ENCODE data around the gene CLEC1B. TPM values are rescaled to one million over a fixed set of nuclear protein-coding genes. Genes with fewer than 3 reads are reported as not detected.
"Not testable (repeated sequence)": the region's sequence is repeated elsewhere in the genome, so short reads cannot be mapped to it uniquely, and the experiment has no call there.

The CLEC1B gene
- total RNA-seq, 2 donors from 2014 or later = not detected

DNA sequence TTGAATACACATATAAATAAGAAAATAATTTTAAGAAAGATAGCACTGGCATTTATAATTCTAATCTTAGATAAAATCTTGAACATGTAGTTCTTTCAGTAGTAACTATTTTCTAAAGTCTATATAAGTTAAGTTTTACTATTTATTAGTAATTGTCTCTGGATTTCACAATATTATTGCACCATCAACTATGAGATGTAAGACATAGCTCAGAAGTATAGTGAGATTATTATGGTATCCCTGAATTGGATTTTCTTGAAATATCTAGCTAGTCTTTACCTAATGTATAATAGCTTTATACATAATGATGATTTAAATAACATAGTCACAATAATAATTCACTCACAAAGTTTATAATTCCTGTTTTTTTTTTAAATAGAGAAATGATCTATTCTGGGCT, 21.0 kb downstream of the CLEC1B start:
- intact Hi-C loops (cut with DNase I) = no loop called here
- DNase-seq (ENCODE audit: low spot score) = no peak

DNA sequence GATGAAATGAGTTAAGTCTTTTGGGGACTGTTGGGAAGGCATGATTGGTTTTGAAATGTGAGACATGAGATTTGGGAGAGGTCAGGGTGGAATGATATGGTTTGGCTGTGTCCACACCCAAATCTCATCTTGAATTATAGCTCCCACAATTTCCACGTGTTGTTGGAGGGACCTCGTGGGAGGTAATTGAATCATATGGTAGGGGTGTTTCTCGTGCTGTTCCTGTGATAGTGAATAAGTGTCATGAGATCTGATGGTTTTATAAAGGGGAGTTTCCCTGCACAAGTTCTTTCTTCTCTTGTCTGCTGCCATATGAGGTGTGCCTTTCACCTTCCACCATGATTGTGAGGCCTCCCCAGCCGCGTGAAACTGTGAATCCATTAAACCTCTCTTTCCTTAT, 22.3 kb downstream of the CLEC1B start:
- intact Hi-C loops (cut with DNase I); DNase-seq (ENCODE audit: low spot score): not testable (repeated sequence)

DNA sequence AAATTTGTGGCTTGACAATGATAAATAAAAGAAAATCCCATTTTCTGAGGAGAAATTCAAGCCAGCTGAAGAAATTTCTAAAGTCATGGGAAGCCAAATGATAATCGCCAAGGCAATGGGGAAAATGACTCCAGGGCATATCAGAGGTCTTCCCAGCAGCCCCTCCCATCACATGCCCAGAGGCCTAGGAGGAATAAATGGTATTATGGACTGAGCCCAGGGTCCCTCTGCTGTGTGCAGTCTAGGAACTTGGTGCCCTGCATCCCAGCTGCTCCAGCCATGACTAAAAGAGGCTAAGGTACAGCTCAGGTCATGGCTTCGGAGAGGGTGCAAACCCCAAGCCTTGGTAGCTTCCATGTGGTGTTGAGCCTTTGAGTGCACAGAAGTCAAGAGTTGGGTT, 23.3 kb downstream of the CLEC1B start:
- intact Hi-C loops (cut with DNase I) = no loop called here
- DNase-seq (ENCODE audit: low spot score) = no peak

DNA sequence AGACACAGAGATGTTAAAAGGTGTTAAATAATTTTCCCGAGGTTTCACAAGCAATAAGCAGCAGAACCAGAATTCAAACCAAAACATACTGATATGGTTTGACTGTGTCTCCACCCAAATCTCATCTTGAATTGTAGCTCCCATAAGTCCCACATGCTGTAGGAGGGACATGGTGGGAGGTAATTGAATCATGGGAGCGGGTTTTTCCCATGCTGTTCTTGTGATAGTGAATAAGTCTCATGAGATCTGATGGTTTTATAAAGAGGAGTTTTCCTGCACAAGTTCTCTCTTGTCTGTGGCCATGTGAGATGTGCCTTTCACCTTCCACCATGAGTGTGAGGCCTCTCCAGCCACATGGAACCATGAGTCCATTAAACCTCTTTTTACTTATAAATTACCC, 24.2 kb downstream of the CLEC1B start:
- intact Hi-C loops (cut with DNase I); DNase-seq (ENCODE audit: low spot score): not testable (repeated sequence)

DNA sequence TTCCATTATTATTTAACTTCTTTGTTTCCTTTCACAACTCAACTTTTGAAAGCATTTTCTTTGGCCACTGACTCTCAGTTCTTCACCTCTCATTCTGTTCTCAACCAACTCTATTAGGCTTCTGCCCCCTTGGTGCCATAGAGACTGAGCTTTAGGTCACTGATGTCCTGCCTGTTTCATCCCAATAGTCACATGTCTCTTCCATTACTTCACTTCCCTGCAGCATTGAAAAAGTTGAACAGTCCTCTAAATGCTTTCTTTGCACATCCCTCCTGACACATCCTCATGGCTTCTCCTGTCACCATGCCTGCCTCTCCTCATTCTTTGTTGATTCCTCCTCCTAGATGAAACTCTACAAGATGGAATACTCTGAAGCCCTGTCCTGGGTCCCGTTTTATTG, 25.0 kb downstream of the CLEC1B start:
- DNase-seq (ENCODE audit: low spot score) = no peak
- intact Hi-C loops (cut with DNase I) = no loop called here

DNA sequence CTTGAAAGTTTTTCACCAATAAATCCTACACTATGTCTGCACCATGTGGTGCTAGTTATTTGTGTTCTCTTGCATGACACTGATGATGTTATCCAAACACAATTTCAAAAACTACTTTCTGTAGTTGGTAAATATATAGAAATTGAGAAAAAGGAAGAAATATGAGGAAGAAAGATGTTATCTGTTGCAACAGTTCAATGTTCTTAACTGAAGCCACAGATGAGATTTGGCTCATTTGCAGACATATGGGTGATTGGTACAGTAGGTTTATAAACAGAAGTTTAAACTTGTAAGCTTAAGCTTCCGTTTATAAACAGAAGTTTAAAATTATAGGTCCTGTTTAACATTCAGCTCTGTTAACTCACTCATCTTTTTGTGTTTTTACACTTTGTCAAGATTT, 27.7 kb downstream of the CLEC1B start, which contains the start of gene CLEC12A:
CLEC12A (plus strand) TSS at position 229 of the 400 bp plus-strand sequence. CDS start 188 bp downstream, outside the sequence.
- no peak for DNase-seq (ENCODE audit: low spot score)
- intact Hi-C loops (cut with DNase I) = loop anchor here in 1 of 2 donors (2.0 kb wide), 1 partner anchor 64 kb away; no protein-coding TSS in a partner anchor

DNA sequence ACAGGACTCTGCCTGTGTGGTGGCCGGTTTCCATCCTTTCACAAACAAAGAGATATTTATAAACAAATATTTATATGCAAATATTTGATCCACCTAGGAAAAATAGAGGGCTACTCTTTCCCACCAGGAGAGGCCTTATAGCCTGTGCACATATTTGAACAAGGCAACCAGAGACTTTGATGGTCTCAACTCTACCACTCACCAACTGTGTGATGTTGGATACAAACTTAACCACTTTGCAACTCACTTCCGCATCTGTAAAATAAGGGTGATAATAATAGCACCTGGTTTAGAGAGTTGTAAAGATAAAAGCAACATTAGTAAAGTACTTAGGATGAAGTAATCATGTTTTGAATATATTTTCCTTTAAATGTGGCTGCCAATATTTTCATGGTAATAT, 29.2 kb downstream of the CLEC1B start:
- DNase-seq (ENCODE audit: low spot score) = no peak
- intact Hi-C loops (cut with DNase I) = loop anchor here in 1 of 2 donors (2.0 kb wide), 1 partner anchor 65 kb away; no protein-coding TSS in a partner anchor

DNA sequence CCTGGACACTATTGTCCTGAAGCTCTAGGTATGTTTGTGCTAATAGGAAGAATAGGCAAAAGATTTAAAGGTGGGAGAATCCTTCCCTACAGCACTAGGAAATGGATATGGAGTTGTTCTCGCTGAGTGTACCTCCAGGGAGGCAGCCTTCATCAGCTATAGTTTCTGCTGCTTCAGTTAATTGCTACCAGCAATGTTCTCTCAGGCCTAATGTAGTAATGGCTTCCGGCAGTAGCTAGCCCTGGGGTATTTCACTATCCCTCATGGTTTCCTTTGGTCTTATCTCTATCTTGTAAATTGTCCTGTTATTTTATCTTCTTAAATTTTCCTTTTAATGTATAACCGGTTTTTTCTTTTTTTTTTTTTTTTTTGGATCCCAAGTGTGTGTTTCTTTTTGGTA, 37.0 kb downstream of the CLEC1B start:
- intact Hi-C loops (cut with DNase I) = no loop called here
- no peak for DNase-seq (ENCODE audit: low spot score)

DNA sequence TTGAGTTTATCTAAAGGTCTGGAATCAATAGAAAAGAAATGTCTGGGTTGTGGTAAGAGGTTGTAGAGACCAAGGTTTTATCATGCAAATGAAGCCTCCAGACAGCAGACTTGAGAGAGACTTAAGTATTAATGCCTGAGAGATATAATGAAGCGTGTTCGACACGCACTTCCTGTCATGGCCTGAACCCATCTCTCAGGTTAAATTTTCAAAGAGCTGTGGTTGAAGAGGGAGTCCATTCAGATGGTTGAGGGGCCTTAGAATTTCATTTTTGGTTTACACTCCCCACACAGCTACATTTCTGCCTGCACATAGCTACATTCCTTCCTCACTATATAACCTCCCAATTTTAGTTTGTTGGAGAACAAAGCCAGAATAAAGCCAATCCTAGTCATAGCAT, 37.8 kb downstream of the CLEC1B start:
- no peak for DNase-seq (ENCODE audit: low spot score)
- intact Hi-C loops (cut with DNase I) = no loop called here

DNA sequence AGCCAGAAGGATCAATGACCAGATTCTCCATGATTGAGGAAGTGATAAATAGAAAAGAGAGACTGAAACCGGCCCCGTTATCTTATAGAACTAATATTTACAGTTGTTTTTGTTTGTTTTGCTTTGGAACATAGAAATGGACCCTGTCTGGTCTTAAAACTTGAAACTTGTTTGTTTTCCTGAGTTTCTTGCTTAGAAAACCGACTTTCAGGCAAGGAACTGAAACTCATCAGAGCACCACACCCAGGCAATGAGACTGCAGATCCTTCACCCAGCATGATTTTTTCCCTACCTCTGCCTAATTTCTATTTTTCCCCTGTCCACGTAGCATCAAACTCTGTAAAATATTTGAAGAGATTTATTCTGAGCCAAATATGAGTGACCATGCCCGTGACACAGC, 38.3 kb downstream of the CLEC1B start:
- no peak for DNase-seq (ENCODE audit: low spot score)
- intact Hi-C loops (cut with DNase I) = no loop called here

DNA sequence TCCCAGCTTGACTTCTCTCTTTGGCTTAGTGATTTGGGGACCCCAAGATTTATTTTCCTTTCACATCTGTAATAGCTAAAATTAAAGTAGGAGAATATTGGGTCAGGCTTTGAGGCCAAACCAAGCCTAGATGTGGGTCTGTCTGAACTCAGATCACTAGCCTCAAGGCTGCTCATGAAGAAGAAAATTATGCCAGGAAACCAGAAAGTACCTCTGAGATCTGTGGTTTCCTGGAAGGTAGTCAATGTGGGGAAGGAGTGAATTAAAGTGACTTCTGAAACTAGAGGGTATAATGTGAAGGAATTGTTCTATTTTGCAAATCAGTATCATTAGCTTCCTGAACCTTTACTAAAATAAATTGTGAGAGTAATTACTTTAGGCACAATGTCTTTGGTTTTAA, 41.1 kb downstream of the CLEC1B start:
- intact Hi-C loops (cut with DNase I) = no loop called here

DNA sequence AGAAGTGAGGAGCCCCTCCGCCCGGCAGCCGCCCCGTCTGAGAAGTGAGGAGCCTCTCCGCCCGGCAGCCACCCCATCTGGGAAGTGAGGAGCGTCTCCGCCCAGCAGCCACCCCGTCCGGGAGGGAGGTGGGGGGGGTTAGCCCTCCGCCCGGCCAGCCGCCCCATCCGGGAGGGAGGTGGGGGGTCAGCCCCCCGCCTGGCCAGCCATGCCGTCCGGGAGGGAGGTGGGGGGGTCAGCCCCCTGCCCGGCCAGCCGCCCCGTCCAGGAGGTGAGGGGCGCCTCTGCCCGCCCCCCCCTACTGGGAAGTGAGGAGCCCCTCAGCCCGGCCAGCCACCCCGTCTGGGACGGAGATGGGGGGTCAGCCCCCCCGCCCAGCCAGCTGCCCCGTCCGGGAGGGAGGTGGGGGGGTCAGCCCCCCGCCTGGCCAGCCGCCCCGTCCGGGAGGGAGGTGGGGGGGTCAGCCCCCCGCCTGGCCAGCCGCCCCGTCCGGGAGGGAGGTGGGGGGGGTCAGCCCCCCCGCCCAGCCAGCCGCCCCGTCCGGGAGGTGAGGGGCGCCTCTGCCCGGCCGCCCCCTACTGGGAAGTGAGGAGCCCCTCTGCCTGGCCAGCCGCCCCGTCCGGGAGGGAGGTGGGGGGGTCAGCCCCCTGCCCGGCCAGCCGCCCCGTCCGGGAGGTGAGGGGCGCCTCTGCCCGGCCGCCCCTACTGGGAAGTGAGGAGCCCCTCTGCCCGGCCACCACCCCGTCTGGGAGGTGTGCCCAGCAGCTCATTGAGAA, 45.8 kb downstream of the CLEC1B start:
- DNase-seq (ENCODE audit: low spot score); intact Hi-C loops (cut with DNase I): not testable (repeated sequence)

More for the DNA sequence above, 41.1 kb downstream of the CLEC1B start:
- DNase-seq (ENCODE audit: low spot score) = no peak

DNA sequence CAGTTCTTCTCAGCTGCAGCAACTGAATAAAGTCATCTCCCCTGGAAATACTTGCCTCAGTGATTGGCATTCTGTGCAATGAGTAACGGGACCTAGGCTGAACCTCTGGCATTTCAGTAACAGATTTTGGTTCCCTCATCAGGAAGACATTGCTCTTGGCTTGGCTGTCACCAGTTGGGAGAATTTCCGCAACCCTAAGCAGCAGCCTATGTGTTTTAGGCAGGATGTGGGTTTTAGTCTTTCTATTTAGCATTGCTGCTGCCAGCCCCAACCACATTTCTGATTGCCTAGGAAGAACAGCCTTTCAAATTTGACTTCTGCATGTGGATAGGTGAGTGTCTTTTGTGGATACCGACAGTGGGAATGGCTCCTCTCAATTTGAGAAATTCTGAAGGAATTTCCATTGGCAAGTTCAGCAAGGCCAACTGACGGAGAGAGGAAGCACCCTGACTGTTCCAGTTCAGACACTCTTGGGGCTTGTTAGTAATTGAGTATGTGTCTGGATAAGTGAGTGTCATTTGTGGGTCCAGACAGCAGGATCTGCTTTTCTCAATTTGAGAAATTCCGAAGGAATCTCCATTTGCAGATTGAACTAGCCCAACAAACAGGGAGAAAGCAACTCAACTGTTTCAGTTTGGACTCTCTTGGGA, 47.8 kb downstream of the CLEC1B start:
- intact Hi-C loops (cut with DNase I) = no loop called here
- DNase-seq (ENCODE audit: low spot score) = no peak

DNA sequence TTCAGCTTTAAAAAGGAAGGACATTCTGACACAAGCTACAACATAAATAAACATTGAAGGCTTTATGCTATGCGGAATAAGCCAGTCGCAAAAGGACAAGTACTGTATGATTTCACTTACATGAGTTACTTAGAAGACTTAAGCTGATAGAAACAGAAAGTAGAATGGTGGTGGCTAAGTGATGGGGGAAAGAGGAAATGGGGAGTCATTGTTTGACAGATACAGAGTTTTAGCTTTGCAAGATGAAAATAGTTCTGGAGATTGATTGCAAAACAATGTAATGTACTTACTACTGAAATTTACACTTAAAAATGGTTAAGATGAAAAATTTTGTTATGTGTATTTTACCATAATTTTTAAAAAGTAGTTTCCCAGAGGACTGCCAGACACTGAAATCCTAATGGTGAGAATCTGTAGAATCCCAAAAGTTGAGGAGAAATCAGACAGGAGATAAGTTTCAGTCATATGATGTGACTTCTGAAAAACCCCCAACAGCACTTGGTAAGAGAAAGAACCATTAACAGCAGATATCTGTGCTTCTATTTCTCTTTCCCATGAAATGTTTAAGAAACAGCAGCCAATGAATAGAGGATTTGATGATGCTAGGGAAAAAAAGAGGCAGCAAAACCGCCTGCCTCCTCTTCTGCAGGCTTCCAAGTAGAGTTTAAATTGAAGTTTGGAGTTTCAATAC, 50.2 kb downstream of the CLEC1B start:
- intact Hi-C loops (cut with DNase I) = no loop called here
- DNase-seq (ENCODE audit: low spot score) = no peak

DNA sequence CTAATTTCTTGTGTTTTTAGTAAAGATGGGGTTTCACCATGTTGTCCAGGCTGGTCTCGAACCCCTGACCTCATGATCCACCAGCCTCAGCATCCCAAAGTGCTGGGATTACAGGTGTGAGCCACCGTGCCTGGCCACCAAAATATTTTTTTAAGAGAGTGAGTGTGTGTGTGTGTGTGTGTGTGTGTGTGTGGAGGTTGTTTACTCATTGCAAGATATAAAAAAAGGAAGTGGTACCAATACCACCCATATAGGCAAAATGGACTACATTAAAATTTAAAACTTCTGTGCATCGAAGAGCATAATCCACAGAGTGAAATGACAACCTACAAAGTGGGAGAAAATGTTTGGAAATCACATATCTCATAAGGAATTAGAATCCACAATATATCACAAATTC, 51.2 kb downstream of the CLEC1B start:
- intact Hi-C loops (cut with DNase I) = no loop called here
- DNase-seq (ENCODE audit: low spot score) = no peak

DNA sequence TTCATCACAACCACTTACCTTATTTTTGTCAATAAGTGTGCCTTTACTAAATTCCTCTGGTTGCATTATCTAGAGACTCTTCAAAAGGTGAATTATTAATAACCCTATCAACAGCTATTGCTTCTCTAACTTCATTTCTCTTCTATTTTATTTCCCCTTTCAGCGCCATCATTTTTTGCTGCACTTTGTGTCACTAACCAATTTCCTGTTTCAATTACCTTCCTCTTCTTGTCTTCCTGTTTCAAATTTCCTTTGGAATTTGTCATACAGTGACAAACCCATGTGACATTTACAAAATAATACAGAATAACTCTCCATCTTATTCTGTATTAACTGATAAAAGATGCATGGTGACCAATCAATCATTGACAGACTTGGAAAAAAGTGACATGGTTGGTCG, 54.5 kb downstream of the CLEC1B start:
- intact Hi-C loops (cut with DNase I) = no loop called here

DNA sequence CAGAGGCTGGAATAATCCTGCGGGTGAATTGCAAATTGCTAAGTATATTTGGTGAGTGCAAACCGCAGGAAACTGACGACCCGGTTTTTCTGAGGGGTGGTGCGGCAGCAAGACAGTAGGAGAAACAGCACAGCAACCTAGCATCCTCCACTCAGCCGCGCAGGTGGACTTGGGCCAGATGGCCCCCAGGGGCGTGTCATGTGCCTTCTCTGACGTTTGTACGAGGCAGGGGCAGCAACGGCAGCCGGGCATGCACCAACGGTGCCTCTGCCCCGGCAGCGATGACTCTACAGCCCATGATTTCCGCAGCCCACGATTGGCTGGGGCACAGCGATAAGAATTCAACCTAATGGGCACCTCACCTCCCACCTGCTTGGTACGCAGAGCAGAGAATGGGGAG, 55.7 kb downstream of the CLEC1B start:
- no peak for DNase-seq (ENCODE audit: low spot score)
- intact Hi-C loops (cut with DNase I) = no loop called here

More for the DNA sequence above, 54.5 kb downstream of the CLEC1B start:
- no peak for DNase-seq (ENCODE audit: low spot score)
